ENCODE measurements around the gene OLA1.

DNA sequence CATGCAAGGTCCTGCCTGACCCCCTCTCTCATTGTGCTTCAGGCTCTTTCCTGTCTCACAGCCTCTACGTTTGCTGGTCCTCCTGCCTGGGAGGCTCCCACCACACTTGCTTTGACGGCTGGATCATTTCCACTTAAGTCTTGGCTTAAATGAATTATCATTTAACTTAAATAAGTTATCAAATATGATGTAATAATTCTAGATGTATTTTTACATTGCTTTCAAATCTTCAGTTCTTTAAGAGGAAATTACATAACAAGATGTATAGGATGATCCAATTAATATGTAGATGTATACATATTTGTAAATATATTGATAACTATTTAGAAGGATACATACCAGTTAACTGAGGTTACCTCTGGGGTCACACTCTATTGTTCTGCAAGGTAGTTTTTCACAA lies 180.5 kb downstream of the OLA1 start:
- TF ChIP-seq POLR2A (IDR thresholded peaks at IDR 0.05) (no peak), POLR2AphosphoS5 (IDR thresholded peaks at IDR 0.05) (no peak)
- TF ChIP-seq, protein P1, sequence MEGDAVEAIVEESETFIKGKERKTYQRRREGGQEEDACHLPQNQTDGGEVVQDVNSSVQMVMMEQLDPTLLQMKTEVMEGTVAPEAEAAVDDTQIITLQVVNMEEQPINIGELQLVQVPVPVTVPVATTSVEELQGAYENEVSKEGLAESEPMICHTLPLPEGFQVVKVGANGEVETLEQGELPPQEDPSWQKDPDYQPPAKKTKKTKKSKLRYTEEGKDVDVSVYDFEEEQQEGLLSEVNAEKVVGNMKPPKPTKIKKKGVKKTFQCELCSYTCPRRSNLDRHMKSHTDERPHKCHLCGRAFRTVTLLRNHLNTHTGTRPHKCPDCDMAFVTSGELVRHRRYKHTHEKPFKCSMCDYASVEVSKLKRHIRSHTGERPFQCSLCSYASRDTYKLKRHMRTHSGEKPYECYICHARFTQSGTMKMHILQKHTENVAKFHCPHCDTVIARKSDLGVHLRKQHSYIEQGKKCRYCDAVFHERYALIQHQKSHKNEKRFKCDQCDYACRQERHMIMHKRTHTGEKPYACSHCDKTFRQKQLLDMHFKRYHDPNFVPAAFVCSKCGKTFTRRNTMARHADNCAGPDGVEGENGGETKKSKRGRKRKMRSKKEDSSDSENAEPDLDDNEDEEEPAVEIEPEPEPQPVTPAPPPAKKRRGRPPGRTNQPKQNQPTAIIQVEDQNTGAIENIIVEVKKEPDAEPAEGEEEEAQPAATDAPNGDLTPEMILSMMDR (IDR thresholded peaks at IDR 0.05), result no peak

All from breast epithelium (tissue), 3 donors.